ENCODE data around the gene CAD.
A peak's percentile ranks its signal among the peaks of the same experiment; 100 is the strongest.

CAD gene

DNA sequence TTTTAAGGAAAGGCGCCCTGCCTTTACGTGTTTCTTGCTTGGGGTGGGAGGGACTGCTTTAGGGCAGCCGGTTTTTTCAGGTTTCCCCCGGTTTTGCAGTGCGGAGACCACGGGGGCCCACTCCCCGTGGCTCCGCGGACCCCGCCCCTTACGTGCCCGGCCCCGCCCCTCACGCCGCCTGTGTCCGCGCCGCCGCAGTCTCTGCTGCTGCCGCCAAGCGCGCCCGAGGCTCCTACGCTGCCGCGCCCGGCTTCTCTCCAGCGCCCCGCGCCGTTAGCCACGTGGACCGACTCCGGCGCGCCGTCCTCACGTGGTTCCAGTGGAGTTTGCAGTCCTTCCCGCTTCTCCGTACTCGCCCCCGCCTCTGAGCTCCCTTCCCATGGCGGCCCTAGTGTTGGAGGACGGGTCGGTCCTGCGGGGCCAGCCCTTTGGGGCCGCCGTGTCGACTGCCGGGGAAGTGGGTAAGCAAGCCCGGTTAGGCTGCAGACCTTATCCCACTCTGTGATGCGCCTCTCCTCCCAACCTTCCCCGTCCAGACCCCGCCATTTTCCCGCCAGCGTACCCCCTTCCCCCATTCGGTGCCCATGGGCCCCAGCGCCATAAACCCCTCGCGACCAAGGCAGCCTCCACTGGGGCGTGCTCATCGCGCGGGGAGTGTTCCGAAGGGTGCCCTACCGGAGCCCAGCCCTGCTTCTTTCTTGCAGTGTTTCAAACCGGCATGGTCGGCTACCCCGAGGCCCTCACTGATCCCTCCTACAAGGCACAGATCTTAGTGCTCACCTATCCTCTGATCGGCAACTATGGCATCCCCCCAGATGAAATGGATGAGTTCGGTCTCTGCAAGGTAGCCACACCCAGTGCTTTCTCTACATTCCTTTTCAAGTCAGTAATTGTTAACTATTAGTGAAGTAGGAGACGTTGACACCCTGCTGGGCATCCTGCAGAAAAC lies at the start of gene CAD:
Gene CAD, plus strand, starts transcription at position 197 of the 949 bp plus-strand sequence. Its CDS starts 183 bp downstream, at position 380.
- H3K4me2 ChIP-seq (ENCODE audit: low read depth, low read length, poor library complexity, severe bottlenecking) = peak within 1 kb of the TSS; percentile 77
- H3K9me3 ChIP-seq (ENCODE audit: insufficient read depth, low read depth, low read length) = no peaks in the 10 kb centered on the region
- peaks cover 46% of the 10 kb centered on the region for H3K79me2 ChIP-seq (ENCODE audit: insufficient read depth, low read length)
- H3K9me2 ChIP-seq (replicated peaks; ENCODE audit: low read depth, low read length) = no peaks in the 10 kb centered on the region
- H3K4me1 ChIP-seq (ENCODE audit: insufficient read depth, low read length, poor library complexity, severe bottlenecking) = peaks cover 42% of the 10 kb centered on the region
- no peak for TF ChIP-seq EZH2phosphoT487 (IDR thresholded peaks at IDR 0.05; ENCODE audit: borderline replicate concordance)
- TF ChIP-seq CTCF (conservative IDR thresholded peaks at IDR 0.05; ENCODE audit: low read length) = 0 out of 2 replicates have a peak, but pooled peaks have one; percentile 15
- H3F3A ChIP-seq (ENCODE audit: low read depth) = no peaks in the 10 kb centered on the region
- peaks cover 10% of the 10 kb centered on the region; the same call in 1 of the 2 replicates for H3K36me3 ChIP-seq (ENCODE audit: insufficient read depth, low read length)
- peak within 1 kb of the TSS; percentile 78 for H2AFZ ChIP-seq (ENCODE audit: low read length)
- peak within 1 kb of the TSS; percentile 81 for H3K4me3 ChIP-seq (ENCODE audit: low read length, poor library complexity, severe bottlenecking)
- no peaks in the 10 kb centered on the region for H3K27me3 ChIP-seq (ENCODE audit: insufficient read depth, low read length, poor library complexity, severe bottlenecking)
- H4K20me1 ChIP-seq (ENCODE audit: insufficient read depth, low read length, poor library complexity, severe bottlenecking) = no peaks in the 10 kb centered on the region
- H3K9ac ChIP-seq (ENCODE audit: low read depth, low read length, poor library complexity, severe bottlenecking) = peak within 1 kb of the TSS; percentile 96

- Histone ChIP-seq H3K9ac (ENCODE audit: low read depth, low read length, poor library complexity, severe bottlenecking) (no peak overlapping the region), H3F3A (ENCODE audit: low read depth) (no peaks in the 10 kb centered on the region), H3K4me2 (ENCODE audit: low read depth, low read length, poor library complexity, severe bottlenecking) (peak overlapping the region; percentile 73), H3K4me3 (ENCODE audit: low read length, poor library complexity, severe bottlenecking) (peak overlapping the region; percentile 69), H3K79me2 (ENCODE audit: insufficient read depth, low read length) (no peaks in the 10 kb centered on the region), H2AFZ (ENCODE audit: low read length) (peak overlapping the region; percentile 92), H4K20me1 (ENCODE audit: insufficient read depth, low read length, poor library complexity, severe bottlenecking) (no peaks in the 10 kb centered on the region), H3K36me3 (ENCODE audit: insufficient read depth, low read length) (no peaks in the 10 kb centered on the region), H3K4me1 (ENCODE audit: insufficient read depth, low read length, poor library complexity, severe bottlenecking) (no peaks in the 10 kb centered on the region), H3K27me3 (ENCODE audit: insufficient read depth, low read length, poor library complexity, severe bottlenecking) (no peaks in the 10 kb centered on the region), H3K9me3 (ENCODE audit: insufficient read depth, low read depth, low read length) (no peaks in the 10 kb centered on the region), H3K9me2 (replicated peaks; ENCODE audit: low read depth, low read length) (no peaks in the 10 kb centered on the region)
- TF ChIP-seq CTCF (conservative IDR thresholded peaks at IDR 0.05; ENCODE audit: low read length) (no peak), EZH2phosphoT487 (IDR thresholded peaks at IDR 0.05; ENCODE audit: borderline replicate concordance) (no peak)
These were observed 46.4 kb upstream of the CAD start for GRCh38 chr2:27170581-27171337.

GRCh38 chr2:27171351-27171848 lies 45.8 kb upstream of the CAD start:
- Histone ChIP-seq H3K9me2 (replicated peaks; ENCODE audit: low read depth, low read length) (no peaks in the 10 kb centered on the region), H2AFZ (ENCODE audit: low read length) (no peak overlapping the region)

More at GRCh38 chr2:27171351-27171848, 45.8 kb upstream of the CAD start:
- Histone ChIP-seq H3F3A (ENCODE audit: low read depth) (no peaks in the 10 kb centered on the region), H4K20me1 (ENCODE audit: insufficient read depth, low read length, poor library complexity, severe bottlenecking) (no peaks in the 10 kb centered on the region), H3K27me3 (ENCODE audit: insufficient read depth, low read length, poor library complexity, severe bottlenecking) (no peaks in the 10 kb centered on the region), H3K9me3 (ENCODE audit: insufficient read depth, low read depth, low read length) (no peaks in the 10 kb centered on the region), H3K4me3 (ENCODE audit: low read length, poor library complexity, severe bottlenecking) (no peak overlapping the region), H3K36me3 (ENCODE audit: insufficient read depth, low read length) (no peaks in the 10 kb centered on the region), H3K4me1 (ENCODE audit: insufficient read depth, low read length, poor library complexity, severe bottlenecking) (no peaks in the 10 kb centered on the region), H3K79me2 (ENCODE audit: insufficient read depth, low read length) (no peaks in the 10 kb centered on the region), H3K9ac (ENCODE audit: low read depth, low read length, poor library complexity, severe bottlenecking) (no peak overlapping the region), H3K4me2 (ENCODE audit: low read depth, low read length, poor library complexity, severe bottlenecking) (no peak overlapping the region)
- TF ChIP-seq EZH2phosphoT487 (IDR thresholded peaks at IDR 0.05; ENCODE audit: borderline replicate concordance) (no peak), CTCF (conservative IDR thresholded peaks at IDR 0.05; ENCODE audit: low read length) (no peak)
